Smooth muscle cell (in vitro differentiated cells): ENCODE measurements around the gene LYZL1. TPM values are rescaled to one million over a fixed set of nuclear protein-coding genes. Genes with fewer than 3 reads are reported as not detected.
"Not testable (repeated sequence)": the region's sequence is repeated elsewhere in the genome, so short reads cannot be mapped to it uniquely, and the experiment has no call there.

Experiments
- DNase-seq: peaks from one replicate; lab custom pipeline; 2025; ENCODE audit not compliant: unreplicated experiment; lab: John Stamatoyannopoulos, UW
- H2AFZ ChIP-seq: fragments of 200-600 bp; sonication (generic); 2 replicates; pipeline ENCODE4 v1.6.0; 2016; ENCODE audit warnings: antibody characterized with exemption, low read depth, mild to moderate bottlenecking
- H3F3A ChIP-seq: fragments of 200-600 bp; sonication (generic); 2 replicates; pipeline ENCODE4 v1.6.0; 2017; ENCODE audit warnings: antibody characterized with exemption, low read depth
- H3K27ac ChIP-seq: fragments of 200-600 bp; sonication (generic); 2 replicates; pipeline ENCODE4 v1.5.1; 2016; ENCODE audit warnings: low read depth, mild to moderate bottlenecking
- H3K27me3 ChIP-seq: fragments of 200-600 bp; sonication (generic); 2 replicates; pipeline ENCODE4 v1.6.1; 2016; ENCODE audit warnings: low read depth, mild to moderate bottlenecking
- H3K36me3 ChIP-seq: fragments of 200-600 bp; sonication (generic); 2 replicates; pipeline ENCODE4 v1.5.1; 2016; ENCODE audit warnings: low read depth
- H3K4me1 ChIP-seq: fragments of 200-600 bp; sonication (generic); 2 replicates; pipeline ENCODE4 v1.5.1; 2016; ENCODE audit warnings: low read depth
- H3K4me2 ChIP-seq: fragments of 200-600 bp; sonication (generic); 2 replicates; pipeline ENCODE4 v1.6.0; 2016; ENCODE audit warnings: mild to moderate bottlenecking
- H3K4me3 ChIP-seq: fragments of 200-600 bp; sonication (generic); 2 replicates; pipeline ENCODE4 v1.5.1; 2016; ENCODE audit warnings: mild to moderate bottlenecking
- H3K79me2 ChIP-seq: fragments of 200-600 bp; sonication (generic); 2 replicates; pipeline ENCODE4 v1.6.0; 2016; ENCODE audit warnings: low read depth, mild to moderate bottlenecking
- H3K9ac ChIP-seq: fragments of 200-600 bp; sonication (generic); 2 replicates; pipeline ENCODE4 v1.6.0; 2016; ENCODE audit warnings: low read depth
- H3K9me3 ChIP-seq: fragments of 200-600 bp; sonication (generic); replicated peaks from 2 replicates; pipeline ENCODE4 v1.5.1; 2016; ENCODE audit warnings: low read depth
- H4K20me1 ChIP-seq: fragments of 200-600 bp; sonication (generic); 2 replicates; pipeline ENCODE4 v1.6.0; 2016; ENCODE audit warnings: low read depth
- CTCF ChIP-seq: fragments of 200-600 bp; sonication (generic); IDR thresholded peaks from 2 replicates; pipeline ENCODE4 v1.5.1; 2017; ENCODE audit warnings: borderline replicate concordance, mild to moderate bottlenecking, antibody characterized with exemption; ENCODE audit not compliant: insufficient read depth, poor library complexity, severe bottlenecking
- WGBS: methylation state at CpG from one replicate; pipeline ENCODE4 v1.1.7; 2016; ENCODE audit warnings: low lambda C conversion rate; 5-methylcytosine and 5-hydroxymethylcytosine counted together
- polyA plus RNA-seq: library from polyadenylated mRNA; unstranded; fragments of >200 nt; fragmentation: Nextera tagmentation; extraction: Ambion mirVana; gene quantifications from 2 replicates; pipeline ENCODE4 v1.2.1, GENCODE V29; 2016
- total RNA-seq: library from RNA; depleted of rRNA; stranded (reverse); fragments of >200 nt; gene quantifications from 2 replicates; pipeline ENCODE4 v1.2.3, GENCODE V29; 2014

Gene LYZL1
- total and polyA plus RNA-seq, 2 experiments from 2014 or later, result not detected

- no peak overlapping the region for H3K27ac ChIP-seq
- H4K20me1 ChIP-seq, result no peaks in the 10 kb centered on the region
- H3K79me2 ChIP-seq, result no peaks in the 10 kb centered on the region
- H3F3A ChIP-seq, result no peaks in the 10 kb centered on the region
- H3K27me3 ChIP-seq, result no peaks in the 10 kb centered on the region
- WGBS, result 63% methylated on average over 5 of the region's 5 CpGs
- no peak overlapping the region for H3K4me2 ChIP-seq
- H2AFZ ChIP-seq, result no peak overlapping the region
- H3K36me3 ChIP-seq, result no peaks in the 10 kb centered on the region
- H3K9me3 ChIP-seq, result no peaks in the 10 kb centered on the region
- no peak for DNase-seq
- TF ChIP-seq CTCF, result no peak
- no peak overlapping the region for H3K9ac ChIP-seq
- no peaks in the 10 kb centered on the region for H3K4me1 ChIP-seq
- no peak overlapping the region for H3K4me3 ChIP-seq
These were observed 40.5 kb downstream of the LYZL1 start for GRCh38 chr10:29329420-29329819.

GRCh38 chr10:29332061-29332760, 43.3 kb downstream of the LYZL1 start:
- Histone ChIP-seq H4K20me1 (no peaks in the 10 kb centered on the region), H3K27ac (no peak overlapping the region), H3K27me3 (no peaks in the 10 kb centered on the region), H3K4me2 (no peak overlapping the region), H3K4me1 (no peaks in the 10 kb centered on the region), H3K9me3 (no peaks in the 10 kb centered on the region), H3K36me3 (no peaks in the 10 kb centered on the region), H3F3A (no peaks in the 10 kb centered on the region), H3K79me2 (no peaks in the 10 kb centered on the region), H3K9ac (no peak overlapping the region), H3K4me3 (no peak overlapping the region), H2AFZ (no peak overlapping the region)
- WGBS, result 91% methylated on average over 4 of the region's 4 CpGs
- TF ChIP-seq CTCF, result no peak
- no peak for DNase-seq

- 74% methylated on average over 5 of the region's 5 CpGs for WGBS
- H3K4me3 ChIP-seq, result no peak overlapping the region
These were observed 43.9 kb downstream of the LYZL1 start for GRCh38 chr10:29332761-29333148.

GRCh38 chr10:29337526-29337925, 48.7 kb downstream of the LYZL1 start:
- not testable (repeated sequence) for H3F3A ChIP-seq, H3K36me3 ChIP-seq, H3K27ac ChIP-seq, H3K4me1 ChIP-seq, DNase-seq, H2AFZ ChIP-seq, H3K9ac ChIP-seq, H3K27me3 ChIP-seq, H3K79me2 ChIP-seq, H3K4me3 ChIP-seq, H4K20me1 ChIP-seq, H3K9me3 ChIP-seq, H3K4me2 ChIP-seq
- WGBS, result 91% methylated on average over 4 of the region's 4 CpGs

More at GRCh38 chr10:29332761-29333148, 43.9 kb downstream of the LYZL1 start:
- Histone ChIP-seq H3K27ac (no peak overlapping the region), H4K20me1 (no peaks in the 10 kb centered on the region), H3K9me3 (no peaks in the 10 kb centered on the region), H3K27me3 (no peaks in the 10 kb centered on the region), H3K4me2 (no peak overlapping the region), H3K9ac (no peak overlapping the region), H3K79me2 (no peaks in the 10 kb centered on the region), H3F3A (no peaks in the 10 kb centered on the region), H3K4me1 (no peaks in the 10 kb centered on the region), H3K36me3 (no peaks in the 10 kb centered on the region), H2AFZ (no peak overlapping the region)
- TF ChIP-seq CTCF, result no peak
- DNase-seq, result no peak
